Hepatocyte (in vitro differentiated cells): Measurements from ENCODE around the gene FHOD3. TPM values are rescaled to one million over a fixed set of nuclear protein-coding genes. Genes with fewer than 3 reads are reported as not detected.

Source experiments
- DNase-seq: peaks from one replicate; pipeline ENCODE4 v3.0.0-alpha.2; 2016; ENCODE audit warnings: low spot score
- H2AFZ ChIP-seq: fragments of 200-600 bp; sonication (generic); 2 replicates; pipeline ENCODE4 v1.6.0; 2016; ENCODE audit warnings: antibody characterized with exemption, mild to moderate bottlenecking
- H3K27ac ChIP-seq: fragments of 200-600 bp; sonication (generic); 2 replicates; pipeline ENCODE4 v1.5.1; 2016; ENCODE audit warnings: mild to moderate bottlenecking
- H3K27me3 ChIP-seq: fragments of 200-600 bp; sonication (generic); 2 replicates; pipeline ENCODE4 v1.6.1; 2016
- H3K36me3 ChIP-seq: fragments of 200-600 bp; sonication (generic); replicated peaks from 2 replicates; pipeline ENCODE4 v1.5.1; 2016; ENCODE audit warnings: low read depth; ENCODE audit not compliant: insufficient read depth
- H3K4me1 ChIP-seq: fragments of 200-600 bp; sonication (generic); 2 replicates; pipeline ENCODE4 v1.5.1; 2016; ENCODE audit warnings: mild to moderate bottlenecking, moderate library complexity; ENCODE audit not compliant: insufficient read depth
- H3K4me2 ChIP-seq: fragments of 200-600 bp; sonication (generic); 2 replicates; pipeline ENCODE4 v1.6.0; 2016
- H3K4me3 ChIP-seq: fragments of 200-600 bp; sonication (generic); 2 replicates; pipeline ENCODE4 v1.5.1; 2016; ENCODE audit warnings: mild to moderate bottlenecking
- H3K79me2 ChIP-seq: fragments of 200-600 bp; sonication (generic); 2 replicates; pipeline ENCODE4 v1.6.0; 2017; ENCODE audit warnings: mild to moderate bottlenecking
- H3K9me2 ChIP-seq: fragments of 200-600 bp; sonication (generic); replicated peaks from 2 replicates; pipeline ENCODE4 v1.6.0; 2017; ENCODE audit warnings: mild to moderate bottlenecking; ENCODE audit not compliant: insufficient read depth
- H3K9me3 ChIP-seq: fragments of 200-600 bp; sonication (generic); 2 replicates; pipeline ENCODE4 v1.5.1; 2016; ENCODE audit warnings: low read depth, mild to moderate bottlenecking
- H4K20me1 ChIP-seq: fragments of 200-600 bp; sonication (generic); 2 replicates; pipeline ENCODE4 v1.6.0; 2016; ENCODE audit warnings: mild to moderate bottlenecking; ENCODE audit not compliant: insufficient read depth, poor library complexity, severe bottlenecking
- CTCF ChIP-seq: fragments of 200-600 bp; sonication (generic); IDR thresholded peaks from 2 replicates; pipeline ENCODE4 v1.5.1; 2016; ENCODE audit warnings: antibody characterized with exemption, mild to moderate bottlenecking; ENCODE audit not compliant: poor library complexity
- EZH2 ChIP-seq: fragments of 200-600 bp; sonication (generic); IDR thresholded peaks from 2 replicates; pipeline ENCODE4 v1.6.1; 2016; ENCODE audit warnings: antibody characterized with exemption, mild to moderate bottlenecking, borderline replicate concordance
- EZH2phosphoT487 ChIP-seq: fragments of 200-600 bp; sonication (generic); IDR thresholded peaks from one replicate; pipeline ENCODE4 v1.6.1; 2018; ENCODE audit warnings: antibody characterized with exemption, mild to moderate bottlenecking, low read depth, moderate library complexity; ENCODE audit not compliant: unreplicated experiment, severe bottlenecking
- WGBS: methylation state at CpG from one replicate; pipeline ENCODE4 v1.1.6; 2016; ENCODE audit warnings: low lambda C conversion rate; ENCODE audit errors: missing lambda C conversion rate; 5-methylcytosine and 5-hydroxymethylcytosine counted together
- polyA plus RNA-seq: library from polyadenylated mRNA; unstranded; fragments of >200 nt; fragmentation: Nextera tagmentation; extraction: Ambion mirVana; gene quantifications from 2 replicates; pipeline ENCODE4 v1.2.1, GENCODE V29; 2016
- total RNA-seq: library from RNA; depleted of rRNA; stranded (reverse); fragments of >200 nt; gene quantifications from 2 replicates; pipeline ENCODE4 v1.2.3, GENCODE V29; 2014

FHOD3 gene
- total and polyA plus RNA-seq, 2 experiments from 2014 or later = 1.7 to 2.7 TPM

DNA sequence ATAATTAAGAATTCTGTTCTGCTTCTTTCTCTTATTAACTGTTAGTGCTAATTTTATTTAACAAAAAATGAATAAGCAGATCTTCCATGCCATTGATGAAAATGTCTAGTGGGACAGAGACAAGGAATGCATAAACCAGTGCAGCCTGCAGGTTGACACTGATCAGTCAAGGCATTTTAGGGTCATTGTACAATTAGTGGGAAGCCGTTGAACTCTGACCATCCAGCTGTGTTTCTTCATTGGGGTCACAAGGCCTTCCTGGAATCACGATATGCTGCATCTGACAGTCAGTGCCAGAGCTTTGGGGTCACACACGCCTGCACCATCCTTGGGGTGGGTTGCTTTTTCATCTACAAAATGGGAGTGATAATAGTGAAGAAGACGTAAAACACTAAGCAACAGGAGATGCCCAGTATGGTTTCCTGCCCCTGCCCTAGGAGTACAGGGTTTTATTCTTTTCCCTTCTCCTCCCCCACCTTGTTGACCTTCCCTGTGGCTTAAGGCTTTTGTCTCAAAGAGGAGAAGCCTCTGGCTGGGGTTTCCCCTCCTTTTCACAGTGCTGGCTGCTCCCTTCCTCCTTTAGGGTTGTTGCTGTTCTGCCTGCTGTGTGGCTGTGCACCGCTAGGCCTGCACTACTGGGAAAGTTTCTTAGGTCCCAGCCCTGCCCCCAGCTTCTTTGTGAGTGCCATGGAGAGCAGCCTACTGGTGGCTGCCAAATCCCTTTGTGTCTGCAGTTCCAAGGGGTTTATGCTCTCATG is 285.7 kb downstream of the FHOD3 start:
- Histone ChIP-seq H3K79me2 (no peaks in the 10 kb centered on the region), H3K27me3 (no peaks in the 10 kb centered on the region), H2AFZ (no peak overlapping the region), H3K4me1 (no peaks in the 10 kb centered on the region), H3K9me3 (no peaks in the 10 kb centered on the region), H3K27ac (no peak overlapping the region), H3K4me3 (no peak overlapping the region), H3K36me3 (no peaks in the 10 kb centered on the region), H3K9me2 (no peaks in the 10 kb centered on the region), H4K20me1 (no peaks in the 10 kb centered on the region), H3K4me2 (no peak overlapping the region)
- TF ChIP-seq CTCF (no peak), EZH2 (no peak), EZH2phosphoT487 (no peak)
- no peak for DNase-seq
- 70% methylated on average over 5 of the region's 5 CpGs for WGBS

DNA sequence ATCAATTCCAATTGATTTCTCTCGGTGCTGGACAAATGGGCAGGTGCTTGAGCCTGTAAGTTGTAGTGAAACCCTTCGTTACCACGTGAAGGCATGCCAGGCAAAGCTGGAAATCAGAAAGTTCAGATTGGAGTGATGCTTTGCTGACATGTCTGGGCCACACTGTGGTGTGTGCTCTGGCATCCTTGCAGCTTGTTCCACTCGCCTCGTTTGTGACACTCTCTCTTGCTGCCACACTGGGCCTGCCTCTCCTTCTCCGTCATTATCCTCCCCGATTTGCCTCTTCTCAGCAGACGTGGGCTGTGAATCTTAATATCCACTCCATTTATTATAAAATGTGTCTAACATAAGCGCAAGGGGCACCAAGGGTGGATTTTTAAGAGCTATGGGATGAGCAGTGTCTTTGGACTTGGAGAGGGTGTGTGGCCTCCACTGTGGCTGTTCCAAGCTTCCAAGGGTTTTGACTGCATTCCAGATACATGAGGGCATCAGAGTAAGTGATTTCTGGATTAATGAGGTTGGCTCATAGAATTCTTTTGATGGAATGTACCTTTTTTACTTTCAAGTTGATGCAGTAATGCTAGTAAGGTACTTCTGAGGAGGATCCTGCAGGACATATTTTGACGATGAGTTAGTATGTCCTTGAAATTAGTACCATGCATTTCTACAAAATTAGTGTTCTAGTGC is 292.5 kb downstream of the FHOD3 start:
- Histone ChIP-seq H3K4me2 (no peak overlapping the region), H3K36me3 (no peaks in the 10 kb centered on the region), H3K27me3 (no peaks in the 10 kb centered on the region), H3K27ac (no peak overlapping the region), H3K4me3 (no peak overlapping the region), H2AFZ (no peak overlapping the region), H4K20me1 (no peaks in the 10 kb centered on the region), H3K4me1 (no peaks in the 10 kb centered on the region), H3K79me2 (no peaks in the 10 kb centered on the region), H3K9me3 (no peaks in the 10 kb centered on the region), H3K9me2 (no peaks in the 10 kb centered on the region)
- TF ChIP-seq EZH2phosphoT487 = no peak
- no peak for TF ChIP-seq CTCF
- no peak for TF ChIP-seq EZH2
- DNase-seq = no peak
- WGBS = 82% methylated on average over 10 of the region's 10 CpGs

- no peaks in the 10 kb centered on the region for H3K79me2 ChIP-seq
- no peaks in the 10 kb centered on the region for H3K9me3 ChIP-seq
- H3K9me2 ChIP-seq = no peaks in the 10 kb centered on the region
- no peak overlapping the region for H3K4me3 ChIP-seq
- WGBS = 92% methylated on average over 13 of the region's 13 CpGs
- H3K36me3 ChIP-seq = no peaks in the 10 kb centered on the region
- no peak overlapping the region for H3K4me2 ChIP-seq
- DNase-seq = no peak
- H2AFZ ChIP-seq = no peak overlapping the region
- no peak for TF ChIP-seq EZH2
- no peak for TF ChIP-seq EZH2phosphoT487
- no peak for TF ChIP-seq CTCF
- H3K4me1 ChIP-seq = no peaks in the 10 kb centered on the region
- no peaks in the 10 kb centered on the region for H3K27me3 ChIP-seq
- H4K20me1 ChIP-seq = no peaks in the 10 kb centered on the region
- H3K27ac ChIP-seq = no peak overlapping the region
These were observed 293.4 kb downstream of the FHOD3 start for GRCh38 chr18:36590621-36591580.
